K562 (cell line): ENCODE data around the gene FXYD1. TPM values are rescaled to one million over a fixed set of nuclear protein-coding genes. Genes with fewer than 3 reads are reported as not detected.

Experiments used
- ARID1B ChIP-seq: fragments of 450-650 bp; IDR thresholded peaks from 2 replicates; pipeline ENCODE4 v1.6.1; 2016; ENCODE audit warnings: antibody characterized with exemption, mild to moderate bottlenecking, inconsistent platforms
- BDP1 ChIP-seq: IDR thresholded peaks from 3 replicates; pipeline ENCODE4 v1.6.1; 2011; ENCODE audit not compliant: insufficient read length, insufficient read depth
- ESRRA ChIP-seq: fragments of 450-650 bp; IDR thresholded peaks from 2 replicates; pipeline ENCODE4 v1.6.1; 2014; ENCODE audit warnings: low read depth, mild to moderate bottlenecking, moderate library complexity, borderline replicate concordance
- KLF16 ChIP-seq: IDR thresholded peaks from 2 replicates; pipeline ENCODE4 v1.6.1; 2016; ENCODE audit warnings: antibody characterized with exemption
- POLR2A ChIP-seq: fragments of 450-650 bp; conservative IDR thresholded peaks from 2 replicates; pipeline ENCODE4 v1.6.1; 2016
- RFX5 ChIP-seq: IDR thresholded peaks from 2 replicates; pipeline ENCODE4 v1.6.1; 2011; ENCODE audit warnings: low read depth, mild to moderate bottlenecking, improper control_type of control experiment, low read length
- RHOXF2B ChIP-seq: fragments of 250-450 bp; sonication (Bioruptor Pico); conservative IDR thresholded peaks from 2 replicates; pipeline ENCODE4 v1.5.1; 2021
- SMAD2 ChIP-seq: fragments of 150-350 bp; IDR thresholded peaks from 2 replicates; pipeline ENCODE4 v1.6.1; 2014; ENCODE audit warnings: low read depth, mild to moderate bottlenecking, low read length
- TCFL5 ChIP-seq: fragments of 250-450 bp; sonication (Bioruptor Pico); conservative IDR thresholded peaks from 2 replicates; pipeline ENCODE4 v1.6.1; 2021; ENCODE audit warnings: mild to moderate bottlenecking, moderate library complexity, matching md5 sums
- YBX1 ChIP-seq: fragments of 450-650 bp; IDR thresholded peaks from 2 replicates; pipeline ENCODE4 v1.7.1; 2016; ENCODE audit warnings: mild to moderate bottlenecking
- polyA plus RNA-seq, 8 experiments: library from polyadenylated mRNA; depleted of rRNA in 4 of 8; stranded (reverse) in 5 of 8; unstranded in 3 of 8; fragments of >200 nt; fragmentation: Nextera tagmentation in 2 of 8; fragmentation: Illumina TruSeq in 1 of 8; extraction: Ambion mirVana in 2 of 8; extraction: Trizol in 1 of 8; gene quantifications; 2 replicates each; pipeline versions ENCODE4 v1.2.1 to v1.2.3, GENCODE V29; 2011 to 2014; ENCODE audit warnings: inconsistent platforms in 1 of 8, missing spikeins in 1 of 8
- total RNA-seq, 7 experiments: library from RNA; depleted of rRNA in 6 of 7; stranded (reverse); fragments of >200 nt in 6 of 7; fragmentation: Illumina TruSeq in 2 of 7; extraction: Trizol in 2 of 7; gene quantifications; 2 replicates each; pipeline versions ENCODE4 v1.2.1 to v1.2.3, GENCODE V29; 2011 to 2021; ENCODE audit warnings: low replicate concordance in 1 of 7
- TF ChIP-seq, protein P1 (sequence below), 2 experiments: fragments of 450-650 bp; formaldehyde crosslinking in 1 of 2; IDR thresholded peaks; 2 replicates each; pipeline versions ENCODE4 v1.4.0 to v1.6.1; 2014 to 2020; ENCODE audit warnings: mild to moderate bottlenecking in 2 of 2, borderline replicate concordance in 1 of 2, low read depth in 1 of 2
- TF ChIP-seq, protein P2 (sequence below): fragments of 450-650 bp; formaldehyde crosslinking; IDR thresholded peaks from 2 replicates; pipeline ENCODE4 v1.4.0; 2020; ENCODE audit warnings: mild to moderate bottlenecking, moderate library complexity
- TF ChIP-seq, protein P3 (sequence below): fragments of 450-650 bp; formaldehyde crosslinking; IDR thresholded peaks from 2 replicates; pipeline ENCODE4 v1.4.0; 2022; ENCODE audit warnings: missing genetic modification characterization
- TF ChIP-seq, protein P4 (sequence below), 2 experiments: IDR thresholded peaks; 2 replicates each; pipeline ENCODE4 v1.6.1; 2011; ENCODE audit warnings: borderline replicate concordance in 1 of 2, control low read depth in 1 of 2, low read depth in 1 of 2, low read length in 1 of 2, mild to moderate bottlenecking in 1 of 2, mixed read lengths in 1 of 2, moderate library complexity in 1 of 2; ENCODE audit not compliant: insufficient read depth in 1 of 2, insufficient read length in 1 of 2, poor library complexity in 1 of 2, severe bottlenecking in 1 of 2; ENCODE audit errors: extremely low read depth in 1 of 2

The FXYD1 gene
- total and polyA plus RNA-seq, 9 of the 15 experiments (the other 6 are each of a cell fraction or from before 2014, with no cell fraction given) = 0.40 to 3.2 (median 1.8) TPM; not detected in 3

DNA sequence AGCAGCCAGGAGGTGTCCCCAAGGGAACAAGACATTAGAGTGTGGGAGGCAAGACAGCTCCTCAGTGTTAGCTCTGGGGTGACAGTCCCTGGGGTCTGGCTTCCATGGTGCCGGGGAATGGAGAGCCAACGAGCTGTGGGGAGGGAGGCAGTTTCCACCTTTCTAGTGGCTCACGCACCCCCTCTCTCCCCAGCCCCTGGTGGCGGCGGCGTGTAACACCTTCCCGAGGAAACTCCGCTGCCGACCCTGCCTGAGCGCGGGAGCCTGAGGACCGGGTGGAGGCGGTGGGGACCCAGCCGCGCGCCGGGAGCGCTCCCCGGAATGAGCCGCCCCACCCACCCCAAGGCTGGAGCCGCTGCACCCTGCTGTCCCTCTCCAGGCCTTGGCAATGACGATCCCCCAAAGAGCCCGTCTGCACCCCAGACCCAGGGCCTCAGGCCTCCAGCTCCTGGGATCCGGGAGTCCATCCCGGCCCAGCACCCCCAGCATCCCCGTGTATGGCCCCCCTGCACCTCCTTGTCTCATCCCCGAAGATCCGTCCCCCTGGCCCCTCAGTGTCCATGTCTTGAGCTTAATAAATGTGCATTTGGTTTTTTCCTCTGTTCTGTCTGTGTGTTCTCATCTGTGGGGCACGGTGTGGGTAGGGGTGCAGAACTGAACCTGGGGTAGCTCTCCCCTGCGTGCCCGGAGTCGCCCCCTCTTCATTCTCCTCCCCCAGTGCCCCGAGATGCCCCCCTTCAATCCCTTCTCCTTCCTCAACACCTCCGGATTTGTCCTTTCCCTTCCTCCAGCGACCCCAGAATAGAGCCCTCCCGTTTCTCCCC is 15.3 kb downstream of the FXYD1 start (continued):
- TF ChIP-seq, protein P1, sequence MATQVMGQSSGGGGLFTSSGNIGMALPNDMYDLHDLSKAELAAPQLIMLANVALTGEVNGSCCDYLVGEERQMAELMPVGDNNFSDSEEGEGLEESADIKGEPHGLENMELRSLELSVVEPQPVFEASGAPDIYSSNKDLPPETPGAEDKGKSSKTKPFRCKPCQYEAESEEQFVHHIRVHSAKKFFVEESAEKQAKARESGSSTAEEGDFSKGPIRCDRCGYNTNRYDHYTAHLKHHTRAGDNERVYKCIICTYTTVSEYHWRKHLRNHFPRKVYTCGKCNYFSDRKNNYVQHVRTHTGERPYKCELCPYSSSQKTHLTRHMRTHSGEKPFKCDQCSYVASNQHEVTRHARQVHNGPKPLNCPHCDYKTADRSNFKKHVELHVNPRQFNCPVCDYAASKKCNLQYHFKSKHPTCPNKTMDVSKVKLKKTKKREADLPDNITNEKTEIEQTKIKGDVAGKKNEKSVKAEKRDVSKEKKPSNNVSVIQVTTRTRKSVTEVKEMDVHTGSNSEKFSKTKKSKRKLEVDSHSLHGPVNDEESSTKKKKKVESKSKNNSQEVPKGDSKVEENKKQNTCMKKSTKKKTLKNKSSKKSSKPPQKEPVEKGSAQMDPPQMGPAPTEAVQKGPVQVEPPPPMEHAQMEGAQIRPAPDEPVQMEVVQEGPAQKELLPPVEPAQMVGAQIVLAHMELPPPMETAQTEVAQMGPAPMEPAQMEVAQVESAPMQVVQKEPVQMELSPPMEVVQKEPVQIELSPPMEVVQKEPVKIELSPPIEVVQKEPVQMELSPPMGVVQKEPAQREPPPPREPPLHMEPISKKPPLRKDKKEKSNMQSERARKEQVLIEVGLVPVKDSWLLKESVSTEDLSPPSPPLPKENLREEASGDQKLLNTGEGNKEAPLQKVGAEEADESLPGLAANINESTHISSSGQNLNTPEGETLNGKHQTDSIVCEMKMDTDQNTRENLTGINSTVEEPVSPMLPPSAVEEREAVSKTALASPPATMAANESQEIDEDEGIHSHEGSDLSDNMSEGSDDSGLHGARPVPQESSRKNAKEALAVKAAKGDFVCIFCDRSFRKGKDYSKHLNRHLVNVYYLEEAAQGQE (IDR thresholded peaks at IDR 0.05; ENCODE audit: borderline replicate concordance) = 0 out of 2 replicates have a peak, but pooled peaks have one; percentile 18
- TF ChIP-seq, protein P1 (CRISPR knock-in tag; IDR thresholded peaks at IDR 0.05; ENCODE audit: low read depth) = no peak
- TF ChIP-seq ESRRA (no peak), TCFL5 (CRISPR knock-in tag) (no peak), YBX1 (no peak), KLF16 (no peak), ARID1B (no peak), BDP1 (no peak), SMAD2 (no peak), POLR2A (no peak), RHOXF2B (CRISPR knock-in tag) (no peak), RFX5 (no peak)
- TF ChIP-seq, protein P2, sequence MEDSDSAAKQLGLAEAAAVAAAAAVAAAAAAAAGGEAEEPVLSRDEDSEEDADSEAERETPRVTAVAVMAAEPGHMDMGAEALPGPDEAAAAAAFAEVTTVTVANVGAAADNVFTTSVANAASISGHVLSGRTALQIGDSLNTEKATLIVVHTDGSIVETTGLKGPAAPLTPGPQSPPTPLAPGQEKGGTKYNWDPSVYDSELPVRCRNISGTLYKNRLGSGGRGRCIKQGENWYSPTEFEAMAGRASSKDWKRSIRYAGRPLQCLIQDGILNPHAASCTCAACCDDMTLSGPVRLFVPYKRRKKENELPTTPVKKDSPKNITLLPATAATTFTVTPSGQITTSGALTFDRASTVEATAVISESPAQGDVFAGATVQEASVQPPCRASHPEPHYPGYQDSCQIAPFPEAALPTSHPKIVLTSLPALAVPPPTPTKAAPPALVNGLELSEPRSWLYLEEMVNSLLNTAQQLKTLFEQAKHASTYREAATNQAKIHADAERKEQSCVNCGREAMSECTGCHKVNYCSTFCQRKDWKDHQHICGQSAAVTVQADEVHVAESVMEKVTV = no peak
- TF ChIP-seq, protein P3, sequence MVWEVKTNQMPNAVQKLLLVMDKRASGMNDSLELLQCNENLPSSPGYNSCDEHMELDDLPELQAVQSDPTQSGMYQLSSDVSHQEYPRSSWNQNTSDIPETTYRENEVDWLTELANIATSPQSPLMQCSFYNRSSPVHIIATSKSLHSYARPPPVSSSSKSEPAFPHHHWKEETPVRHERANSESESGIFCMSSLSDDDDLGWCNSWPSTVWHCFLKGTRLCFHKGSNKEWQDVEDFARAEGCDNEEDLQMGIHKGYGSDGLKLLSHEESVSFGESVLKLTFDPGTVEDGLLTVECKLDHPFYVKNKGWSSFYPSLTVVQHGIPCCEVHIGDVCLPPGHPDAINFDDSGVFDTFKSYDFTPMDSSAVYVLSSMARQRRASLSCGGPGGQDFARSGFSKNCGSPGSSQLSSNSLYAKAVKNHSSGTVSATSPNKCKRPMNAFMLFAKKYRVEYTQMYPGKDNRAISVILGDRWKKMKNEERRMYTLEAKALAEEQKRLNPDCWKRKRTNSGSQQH (CRISPR knock-in tag) = no peak
- TF ChIP-seq, protein P4, sequence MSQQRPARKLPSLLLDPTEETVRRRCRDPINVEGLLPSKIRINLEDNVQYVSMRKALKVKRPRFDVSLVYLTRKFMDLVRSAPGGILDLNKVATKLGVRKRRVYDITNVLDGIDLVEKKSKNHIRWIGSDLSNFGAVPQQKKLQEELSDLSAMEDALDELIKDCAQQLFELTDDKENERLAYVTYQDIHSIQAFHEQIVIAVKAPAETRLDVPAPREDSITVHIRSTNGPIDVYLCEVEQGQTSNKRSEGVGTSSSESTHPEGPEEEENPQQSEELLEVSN (IDR thresholded peaks at IDR 0.05; ENCODE audit: borderline replicate concordance in 1 of 2, extremely low read depth in 1 of 2, insufficient read depth in 1 of 2, insufficient read length in 1 of 2, low read depth in 1 of 2, low read length in 1 of 2, poor library complexity in 1 of 2, severe bottlenecking in 1 of 2) = peak; percentile 40 to 82
